HEK293 (cell line): ENCODE data around the gene BLOC1S1.

Experiments
- GLI2 ChIP-seq: fragments of 450-650 bp; formaldehyde crosslinking; IDR thresholded peaks from 2 replicates; pipeline ENCODE4; 2017; ENCODE audit warnings: missing biosample characterization, missing genetic modification characterization, low read depth, borderline replicate concordance
- GLI4 ChIP-seq: fragments of 450-650 bp; formaldehyde crosslinking; IDR thresholded peaks from 2 replicates; pipeline ENCODE4 v1.5.1; 2016; ENCODE audit warnings: missing biosample characterization, missing genetic modification characterization
- MYNN ChIP-seq: fragments of 450-650 bp; formaldehyde crosslinking; IDR thresholded peaks from 2 replicates; pipeline ENCODE4 v1.5.1; 2016; ENCODE audit warnings: missing biosample characterization, missing genetic modification characterization, borderline replicate concordance
- REPIN1 ChIP-seq: fragments of 450-650 bp; formaldehyde crosslinking; IDR thresholded peaks from 2 replicates; pipeline ENCODE4 v1.5.1; 2017; ENCODE audit warnings: missing biosample characterization, missing genetic modification characterization, low read depth
- SP7 ChIP-seq: fragments of 450-650 bp; formaldehyde crosslinking; IDR thresholded peaks from 2 replicates; pipeline ENCODE4 v1.5.1; 2016; ENCODE audit warnings: missing biosample characterization, missing genetic modification characterization
- WT1 ChIP-seq: fragments of 450-650 bp; formaldehyde crosslinking; IDR thresholded peaks from 2 replicates; pipeline ENCODE4 v1.5.1; 2016; ENCODE audit warnings: missing biosample characterization, missing genetic modification characterization
- ZBTB1 ChIP-seq: fragments of 450-650 bp; formaldehyde crosslinking; IDR thresholded peaks from 2 replicates; pipeline ENCODE4 v1.5.1; 2016; ENCODE audit warnings: missing biosample characterization, missing genetic modification characterization
- ZBTB21 ChIP-seq: fragments of 450-650 bp; formaldehyde crosslinking; IDR thresholded peaks from 2 replicates; pipeline ENCODE4 v1.5.1; 2017; ENCODE audit warnings: missing biosample characterization, missing genetic modification characterization
- ZFHX2 ChIP-seq: fragments of 450-650 bp; formaldehyde crosslinking; conservative IDR thresholded peaks from 2 replicates; pipeline ENCODE4 v1.5.1; 2016; ENCODE audit warnings: missing biosample characterization, missing genetic modification characterization
- ZFP3 ChIP-seq: fragments of 450-650 bp; formaldehyde crosslinking; IDR thresholded peaks from 2 replicates; pipeline ENCODE4 v1.5.1; 2016; ENCODE audit warnings: low read depth, missing biosample characterization, missing genetic modification characterization
- ZNF16 ChIP-seq: fragments of 450-650 bp; formaldehyde crosslinking; IDR thresholded peaks from 2 replicates; pipeline ENCODE4 v1.5.1; 2016; ENCODE audit warnings: low read depth, missing biosample characterization, missing genetic modification characterization
- ZNF175 ChIP-seq: fragments of 450-650 bp; formaldehyde crosslinking; IDR thresholded peaks from 2 replicates; pipeline ENCODE4 v1.5.1; 2016; ENCODE audit warnings: missing biosample characterization, missing genetic modification characterization
- ZNF184 ChIP-seq: fragments of 450-650 bp; IDR thresholded peaks from 2 replicates; pipeline ENCODE4 v1.5.1; 2018; ENCODE audit warnings: missing biosample characterization, mild to moderate bottlenecking, missing genetic modification characterization
- ZNF211 ChIP-seq: fragments of 450-650 bp; formaldehyde crosslinking; IDR thresholded peaks from 2 replicates; pipeline ENCODE4 v1.5.1; 2016; ENCODE audit warnings: low read depth, missing biosample characterization, missing genetic modification characterization
- ZNF311 ChIP-seq: fragments of 450-650 bp; formaldehyde crosslinking; IDR thresholded peaks from 2 replicates; pipeline ENCODE4 v1.5.1; 2017; ENCODE audit warnings: missing biosample characterization, missing genetic modification characterization, borderline replicate concordance
- ZNF335 ChIP-seq: fragments of 450-650 bp; formaldehyde crosslinking; conservative IDR thresholded peaks from 2 replicates; pipeline ENCODE4 v1.5.1; 2016; ENCODE audit warnings: missing biosample characterization, missing genetic modification characterization
- ZNF416 ChIP-seq: fragments of 450-650 bp; formaldehyde crosslinking; IDR thresholded peaks from 2 replicates; pipeline ENCODE4 v1.5.1; 2016; ENCODE audit warnings: missing biosample characterization, missing genetic modification characterization
- ZNF423 ChIP-seq: fragments of 450-650 bp; formaldehyde crosslinking; IDR thresholded peaks from 2 replicates; pipeline ENCODE4 v1.5.1; 2016; ENCODE audit warnings: missing biosample characterization, missing genetic modification characterization
- ZNF529 ChIP-seq: fragments of 450-650 bp; formaldehyde crosslinking; IDR thresholded peaks from 2 replicates; pipeline ENCODE4 v1.5.1; 2017; ENCODE audit warnings: missing genetic modification characterization, missing biosample characterization; ENCODE audit not compliant: insufficient replicate concordance
- ZNF544 ChIP-seq: fragments of 450-650 bp; formaldehyde crosslinking; IDR thresholded peaks from 2 replicates; pipeline ENCODE4 v1.5.0; 2017; ENCODE audit warnings: missing biosample characterization, missing genetic modification characterization
- ZNF555 ChIP-seq: fragments of 450-650 bp; formaldehyde crosslinking; conservative IDR thresholded peaks from 2 replicates; pipeline ENCODE4 v1.5.1; 2017; ENCODE audit warnings: missing biosample characterization, mild to moderate bottlenecking, missing genetic modification characterization, inconsistent platforms
- ZNF561 ChIP-seq: fragments of 450-650 bp; IDR thresholded peaks from 2 replicates; pipeline ENCODE4 v1.5.1; 2018; ENCODE audit warnings: missing biosample characterization, missing genetic modification characterization, borderline replicate concordance
- ZNF600 ChIP-seq: fragments of 450-650 bp; formaldehyde crosslinking; IDR thresholded peaks from 2 replicates; pipeline ENCODE4 v1.5.1; 2016; ENCODE audit warnings: missing biosample characterization, missing genetic modification characterization
- ZNF837 ChIP-seq: fragments of 450-650 bp; formaldehyde crosslinking; IDR thresholded peaks from 2 replicates; pipeline ENCODE4 v1.5.1; 2016; ENCODE audit warnings: missing biosample characterization, missing genetic modification characterization
- ZSCAN16 ChIP-seq: fragments of 450-650 bp; formaldehyde crosslinking; IDR thresholded peaks from 2 replicates; pipeline ENCODE4 v1.5.1; 2016; ENCODE audit warnings: missing biosample characterization, missing genetic modification characterization
- ZSCAN5A ChIP-seq: fragments of 450-650 bp; formaldehyde crosslinking; IDR thresholded peaks from 2 replicates; pipeline ENCODE4 v1.5.1; 2016; ENCODE audit warnings: missing biosample characterization, missing genetic modification characterization
- TF ChIP-seq, protein P1 (sequence below): fragments of 450-650 bp; formaldehyde crosslinking; IDR thresholded peaks from 2 replicates; pipeline ENCODE4 v1.5.1; 2016; ENCODE audit warnings: missing biosample characterization, missing genetic modification characterization, low read depth
- TF ChIP-seq, protein P2 (sequence below): fragments of 450-650 bp; formaldehyde crosslinking; IDR thresholded peaks from 2 replicates; pipeline ENCODE4 v1.5.1; 2016; ENCODE audit warnings: missing biosample characterization, missing genetic modification characterization
- TF ChIP-seq, protein P3 (sequence below): fragments of 450-650 bp; formaldehyde crosslinking; IDR thresholded peaks from 2 replicates; pipeline ENCODE4 v1.5.1; 2017; ENCODE audit warnings: missing biosample characterization, missing genetic modification characterization
- TF ChIP-seq, protein P4 (sequence below): fragments of 450-650 bp; formaldehyde crosslinking; IDR thresholded peaks from 2 replicates; pipeline ENCODE4 v1.5.1; 2016; ENCODE audit warnings: missing biosample characterization, missing genetic modification characterization
- TF ChIP-seq, protein P5 (sequence below): fragments of 450-650 bp; formaldehyde crosslinking; IDR thresholded peaks from 2 replicates; pipeline ENCODE4 v1.5.1; 2017; ENCODE audit warnings: missing biosample characterization, missing genetic modification characterization

The BLOC1S1 gene

GRCh38 chr12:55728939-55729818 lies 13.3 kb downstream of the BLOC1S1 start, which contains the start of gene CD63 (continued):
- TF ChIP-seq, protein P1, sequence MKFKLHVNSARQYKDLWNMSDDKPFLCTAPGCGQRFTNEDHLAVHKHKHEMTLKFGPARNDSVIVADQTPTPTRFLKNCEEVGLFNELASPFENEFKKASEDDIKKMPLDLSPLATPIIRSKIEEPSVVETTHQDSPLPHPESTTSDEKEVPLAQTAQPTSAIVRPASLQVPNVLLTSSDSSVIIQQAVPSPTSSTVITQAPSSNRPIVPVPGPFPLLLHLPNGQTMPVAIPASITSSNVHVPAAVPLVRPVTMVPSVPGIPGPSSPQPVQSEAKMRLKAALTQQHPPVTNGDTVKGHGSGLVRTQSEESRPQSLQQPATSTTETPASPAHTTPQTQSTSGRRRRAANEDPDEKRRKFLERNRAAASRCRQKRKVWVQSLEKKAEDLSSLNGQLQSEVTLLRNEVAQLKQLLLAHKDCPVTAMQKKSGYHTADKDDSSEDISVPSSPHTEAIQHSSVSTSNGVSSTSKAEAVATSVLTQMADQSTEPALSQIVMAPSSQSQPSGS, result no peak
- TF ChIP-seq ZNF311 (tag by site-specific recombination) (no peak), ZNF423 (tag by site-specific recombination) (peak; percentile 68; the same call in 1 of the 2 replicates), ZNF16 (no peak), ZNF555 (tag by site-specific recombination) (no peak), WT1 (tag by site-specific recombination) (no peak), MYNN (tag by site-specific recombination) (no peak), ZNF175 (tag by site-specific recombination) (no peak), SP7 (tag by site-specific recombination) (peak; percentile 82), ZFHX2 (tag by site-specific recombination) (peak; percentile 92), GLI2 (tag by site-specific recombination) (no peak), ZNF416 (tag by site-specific recombination) (no peak), ZNF184 (tag by site-specific recombination) (no peak), GLI4 (tag by site-specific recombination) (no peak), REPIN1 (no peak), ZNF335 (tag by site-specific recombination) (peak; percentile 75), ZBTB1 (tag by site-specific recombination) (no peak), ZSCAN5A (no peak), ZBTB21 (tag by site-specific recombination) (peak; percentile 62; the same call in 1 of the 2 replicates), ZFP3 (tag by site-specific recombination) (no peak), ZNF600 (tag by site-specific recombination) (no peak), ZNF544 (tag by site-specific recombination) (no peak), ZNF529 (no peak), ZNF211 (tag by site-specific recombination) (no peak), ZNF561 (tag by site-specific recombination) (peak; percentile 77; the same call in 1 of the 2 replicates), ZNF837 (no peak), ZSCAN16 (tag by site-specific recombination) (no peak)
- TF ChIP-seq, protein P2, sequence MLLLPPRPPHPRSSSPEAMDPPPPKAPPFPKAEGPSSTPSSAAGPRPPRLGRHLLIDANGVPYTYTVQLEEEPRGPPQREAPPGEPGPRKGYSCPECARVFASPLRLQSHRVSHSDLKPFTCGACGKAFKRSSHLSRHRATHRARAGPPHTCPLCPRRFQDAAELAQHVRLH (tag by site-specific recombination), result peak; percentile 74; the same call in 1 of the 2 replicates
- TF ChIP-seq, protein P3, sequence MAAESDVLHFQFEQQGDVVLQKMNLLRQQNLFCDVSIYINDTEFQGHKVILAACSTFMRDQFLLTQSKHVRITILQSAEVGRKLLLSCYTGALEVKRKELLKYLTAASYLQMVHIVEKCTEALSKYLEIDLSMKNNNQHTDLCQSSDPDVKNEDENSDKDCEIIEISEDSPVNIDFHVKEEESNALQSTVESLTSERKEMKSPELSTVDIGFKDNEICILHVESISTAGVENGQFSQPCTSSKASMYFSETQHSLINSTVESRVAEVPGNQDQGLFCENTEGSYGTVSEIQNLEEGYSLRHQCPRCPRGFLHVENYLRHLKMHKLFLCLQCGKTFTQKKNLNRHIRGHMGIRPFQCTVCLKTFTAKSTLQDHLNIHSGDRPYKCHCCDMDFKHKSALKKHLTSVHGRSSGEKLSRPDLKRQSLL, result peak; percentile 40; the same call in 1 of the 2 replicates
- TF ChIP-seq, protein P4, sequence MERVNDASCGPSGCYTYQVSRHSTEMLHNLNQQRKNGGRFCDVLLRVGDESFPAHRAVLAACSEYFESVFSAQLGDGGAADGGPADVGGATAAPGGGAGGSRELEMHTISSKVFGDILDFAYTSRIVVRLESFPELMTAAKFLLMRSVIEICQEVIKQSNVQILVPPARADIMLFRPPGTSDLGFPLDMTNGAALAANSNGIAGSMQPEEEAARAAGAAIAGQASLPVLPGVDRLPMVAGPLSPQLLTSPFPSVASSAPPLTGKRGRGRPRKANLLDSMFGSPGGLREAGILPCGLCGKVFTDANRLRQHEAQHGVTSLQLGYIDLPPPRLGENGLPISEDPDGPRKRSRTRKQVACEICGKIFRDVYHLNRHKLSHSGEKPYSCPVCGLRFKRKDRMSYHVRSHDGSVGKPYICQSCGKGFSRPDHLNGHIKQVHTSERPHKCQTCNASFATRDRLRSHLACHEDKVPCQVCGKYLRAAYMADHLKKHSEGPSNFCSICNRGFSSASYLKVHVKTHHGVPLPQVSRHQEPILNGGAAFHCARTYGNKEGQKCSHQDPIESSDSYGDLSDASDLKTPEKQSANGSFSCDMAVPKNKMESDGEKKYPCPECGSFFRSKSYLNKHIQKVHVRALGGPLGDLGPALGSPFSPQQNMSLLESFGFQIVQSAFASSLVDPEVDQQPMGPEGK (tag by site-specific recombination), result peak; percentile 95
- TF ChIP-seq, protein P5, sequence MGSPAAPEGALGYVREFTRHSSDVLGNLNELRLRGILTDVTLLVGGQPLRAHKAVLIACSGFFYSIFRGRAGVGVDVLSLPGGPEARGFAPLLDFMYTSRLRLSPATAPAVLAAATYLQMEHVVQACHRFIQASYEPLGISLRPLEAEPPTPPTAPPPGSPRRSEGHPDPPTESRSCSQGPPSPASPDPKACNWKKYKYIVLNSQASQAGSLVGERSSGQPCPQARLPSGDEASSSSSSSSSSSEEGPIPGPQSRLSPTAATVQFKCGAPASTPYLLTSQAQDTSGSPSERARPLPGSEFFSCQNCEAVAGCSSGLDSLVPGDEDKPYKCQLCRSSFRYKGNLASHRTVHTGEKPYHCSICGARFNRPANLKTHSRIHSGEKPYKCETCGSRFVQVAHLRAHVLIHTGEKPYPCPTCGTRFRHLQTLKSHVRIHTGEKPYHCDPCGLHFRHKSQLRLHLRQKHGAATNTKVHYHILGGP (tag by site-specific recombination), result no peak
